ENCODE results near the gene ARHGEF25. TPM values are rescaled to one million over a fixed set of nuclear protein-coding genes. Genes with fewer than 3 reads are reported as not detected.
"Not testable (repeated sequence)": the region's sequence is repeated elsewhere in the genome, so short reads cannot be mapped to it uniquely, and the experiment has no call there.

Gene ARHGEF25
- total and polyA plus RNA-seq, 7 donors: 5.8 to 140 (median 99.4) TPM

DNA sequence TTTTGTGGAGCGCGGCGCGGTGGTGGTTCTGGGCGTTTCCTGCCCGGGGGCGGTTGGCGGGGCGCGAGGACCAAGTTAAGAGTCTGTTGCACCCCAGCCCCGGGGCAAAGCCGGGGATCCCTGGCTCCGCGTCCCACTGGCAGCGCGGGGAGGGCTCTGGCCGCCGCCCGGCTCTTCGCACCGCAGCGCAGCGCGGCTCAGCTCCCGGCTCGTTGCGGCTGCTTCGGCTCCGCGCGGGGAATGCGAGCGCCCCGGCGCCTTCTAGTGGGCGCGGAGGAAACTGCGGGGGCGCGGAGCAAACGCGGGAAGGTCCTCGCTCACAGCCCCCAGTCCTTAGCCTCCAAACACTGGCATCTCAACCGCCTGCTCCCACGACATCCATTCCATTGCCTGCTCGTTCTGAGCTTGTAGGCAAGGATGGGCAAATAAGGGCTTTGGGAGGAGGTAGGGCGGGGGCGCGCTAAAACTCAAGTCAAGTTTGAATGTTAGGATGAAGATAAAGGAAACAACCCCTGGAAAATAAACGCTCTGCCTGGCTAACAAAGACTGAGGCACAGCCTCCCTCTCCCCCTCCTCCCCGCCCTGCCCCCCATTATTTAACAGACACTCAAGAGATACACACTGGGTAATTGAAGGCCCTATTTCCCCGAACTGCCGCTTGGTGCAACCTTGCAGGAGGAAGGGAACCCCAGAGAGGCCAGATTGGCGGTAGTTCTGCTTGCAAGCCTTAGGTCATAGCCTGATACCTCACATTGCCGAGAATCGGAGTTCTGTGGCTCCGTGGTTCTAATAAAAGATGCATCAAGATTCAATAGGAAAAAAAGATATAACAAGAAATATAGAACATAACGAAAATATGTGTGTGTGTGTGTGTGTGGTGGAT, 22.0 kb downstream of the ARHGEF25 start, which contains the start of gene B4GALNT1:
Gene B4GALNT1, minus strand, starts transcription at position 244 of the 883 bp plus-strand sequence. CDS start 1,069 bp downstream, outside the sequence.
- no peaks in the 10 kb centered on the region for H3K9me3 ChIP-seq
- H3K4me3 ChIP-seq: peak within 1 kb of the TSS; percentile 25 to 60 (median 50)
- TF ChIP-seq EP300 (IDR thresholded peaks at IDR 0.05): no peak
- TF ChIP-seq, protein P1, sequence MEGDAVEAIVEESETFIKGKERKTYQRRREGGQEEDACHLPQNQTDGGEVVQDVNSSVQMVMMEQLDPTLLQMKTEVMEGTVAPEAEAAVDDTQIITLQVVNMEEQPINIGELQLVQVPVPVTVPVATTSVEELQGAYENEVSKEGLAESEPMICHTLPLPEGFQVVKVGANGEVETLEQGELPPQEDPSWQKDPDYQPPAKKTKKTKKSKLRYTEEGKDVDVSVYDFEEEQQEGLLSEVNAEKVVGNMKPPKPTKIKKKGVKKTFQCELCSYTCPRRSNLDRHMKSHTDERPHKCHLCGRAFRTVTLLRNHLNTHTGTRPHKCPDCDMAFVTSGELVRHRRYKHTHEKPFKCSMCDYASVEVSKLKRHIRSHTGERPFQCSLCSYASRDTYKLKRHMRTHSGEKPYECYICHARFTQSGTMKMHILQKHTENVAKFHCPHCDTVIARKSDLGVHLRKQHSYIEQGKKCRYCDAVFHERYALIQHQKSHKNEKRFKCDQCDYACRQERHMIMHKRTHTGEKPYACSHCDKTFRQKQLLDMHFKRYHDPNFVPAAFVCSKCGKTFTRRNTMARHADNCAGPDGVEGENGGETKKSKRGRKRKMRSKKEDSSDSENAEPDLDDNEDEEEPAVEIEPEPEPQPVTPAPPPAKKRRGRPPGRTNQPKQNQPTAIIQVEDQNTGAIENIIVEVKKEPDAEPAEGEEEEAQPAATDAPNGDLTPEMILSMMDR (IDR thresholded peaks at IDR 0.05): peak; percentile 80 to 95 (median 86)
- TF ChIP-seq POLR2AphosphoS5 (IDR thresholded peaks at IDR 0.05): peak in 2 of 4 donors; percentile 46 to 60
- no peak for TF ChIP-seq POLR2A (IDR thresholded peaks at IDR 0.05)
- 2% methylated on average over 58 of the region's 58 CpGs for WGBS, 2 donors
- no peaks in the 10 kb centered on the region for H3K36me3 ChIP-seq
- peak; percentile 75 for DNase-seq
- peaks cover 10 to 63% (median 22%) of the 10 kb centered on the region in 3 donors for H3K27me3 ChIP-seq
- intact Hi-C loops (cut with DNase I): no loop called here
- H3K27ac ChIP-seq: peak within 1 kb of the TSS; percentile 12 to 48 (median 30)
- peaks cover 0 to 20% (median 17%) of the 10 kb centered on the region in 4 donors for H3K4me1 ChIP-seq

- intact Hi-C loops (cut with DNase I); H3K36me3 ChIP-seq; H3K27ac ChIP-seq; H3K9me3 ChIP-seq; H3K4me3 ChIP-seq; DNase-seq: not testable (repeated sequence)
- Histone ChIP-seq H3K27me3 (peaks cover 7 to 62% (median 17%) of the 10 kb centered on the region in 3 donors), H3K4me1 (peaks cover 0 to 18% (median 15%) of the 10 kb centered on the region in 4 donors)
- 68 to 87% methylated on average over 9 of the region's 9 CpGs for WGBS, 2 donors
Observed at GRCh38 chr12:57636731-57637130, 25.5 kb downstream of the ARHGEF25 start.

DNA sequence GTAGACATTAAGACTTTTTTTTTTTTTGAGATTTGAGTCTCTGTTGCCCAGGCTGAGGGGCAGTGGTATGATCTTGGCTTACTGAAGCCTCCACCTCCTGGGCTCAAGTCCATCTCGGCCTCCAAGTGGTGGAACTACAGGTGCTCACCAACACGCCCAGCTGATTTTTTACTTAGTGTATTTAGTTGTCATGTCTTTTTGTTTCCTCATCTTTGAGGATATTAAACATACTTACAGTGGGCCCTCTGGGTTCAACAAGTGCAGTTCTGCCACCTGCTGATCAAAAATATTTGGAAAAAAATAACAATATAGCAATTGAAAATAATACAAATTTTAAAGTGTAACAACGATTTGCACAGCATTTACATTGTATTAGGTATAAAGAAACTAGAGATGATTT, 26.1 kb downstream of the ARHGEF25 start:
- H3K27me3 ChIP-seq: peaks cover 6 to 62% (median 14%) of the 10 kb centered on the region in 3 donors
- H3K27ac ChIP-seq: no peak overlapping the region
- no peak overlapping the region for H3K4me3 ChIP-seq
- peaks cover 0 to 11% (median 9%) of the 10 kb centered on the region in 4 donors for H3K4me1 ChIP-seq
- TF ChIP-seq EP300 (IDR thresholded peaks at IDR 0.05) (no peak), POLR2AphosphoS5 (IDR thresholded peaks at IDR 0.05) (no peak), POLR2A (IDR thresholded peaks at IDR 0.05) (no peak)
- TF ChIP-seq, protein P1 (IDR thresholded peaks at IDR 0.05): no peak
- H3K36me3 ChIP-seq: no peaks in the 10 kb centered on the region
- intact Hi-C loops (cut with DNase I): no loop called here
- no peaks in the 10 kb centered on the region for H3K9me3 ChIP-seq
- no peak for DNase-seq
- 35 to 66% methylated on average over 3 of the region's 3 CpGs for WGBS, 2 donors

DNA sequence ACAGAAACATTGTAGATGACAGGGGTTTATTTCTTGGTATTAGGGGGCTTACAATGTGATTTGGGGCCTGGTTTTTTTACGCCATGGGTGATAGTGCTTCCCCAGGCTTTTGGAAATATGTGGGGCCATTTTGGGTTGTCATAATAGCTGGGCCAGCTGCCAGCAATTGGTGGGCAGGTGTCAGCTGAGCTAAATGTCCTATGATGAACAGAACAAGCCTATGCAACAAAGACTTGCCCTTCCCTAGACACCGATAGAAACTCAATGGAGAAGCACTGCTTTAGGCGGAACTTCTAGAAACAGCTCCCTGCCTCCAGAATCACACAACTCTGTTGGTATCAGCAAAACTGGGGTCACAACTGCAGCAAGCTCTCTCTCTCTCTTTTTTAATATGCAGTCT, 26.9 kb downstream of the ARHGEF25 start:
- H3K27me3 ChIP-seq: peaks cover 0 to 61% (median 10%) of the 10 kb centered on the region in 3 donors
- no peaks in the 10 kb centered on the region for H3K9me3 ChIP-seq
- TF ChIP-seq EP300 (IDR thresholded peaks at IDR 0.05): no peak
- TF ChIP-seq POLR2A (IDR thresholded peaks at IDR 0.05): no peak
- TF ChIP-seq, protein P1 (IDR thresholded peaks at IDR 0.05): no peak
- no peak for TF ChIP-seq POLR2AphosphoS5 (IDR thresholded peaks at IDR 0.05)
- H3K27ac ChIP-seq: no peak overlapping the region
- no peak overlapping the region for H3K4me3 ChIP-seq
- no peak for DNase-seq
- WGBS, 2 donors: 81 to 90% methylated on average over 3 of the region's 3 CpGs
- intact Hi-C loops (cut with DNase I): no loop called here
- H3K36me3 ChIP-seq: no peaks in the 10 kb centered on the region
- peaks cover 0 to 4% (median 2%) of the 10 kb centered on the region in 4 donors for H3K4me1 ChIP-seq

All from sigmoid colon (tissue), 7 donors.